ENCODE measurements around the gene THRB. TPM values are rescaled to one million over a fixed set of nuclear protein-coding genes. Genes with fewer than 3 reads are reported as not detected.

THRB gene
- total RNA-seq, 4 donors from 2014 or later: 3.7 to 11.3 (median 6.1) TPM

- DNase-seq: no peak
- H3K27ac ChIP-seq: no peak overlapping the region
- TF ChIP-seq POLR2A (IDR thresholded peaks at IDR 0.05) (no peak), CTCF (IDR thresholded peaks at IDR 0.05) (peak in 5 of 6 experiments; percentile 32 to 60 (median 51))
- no peaks in the 10 kb centered on the region for H3K36me3 ChIP-seq
- no peaks in the 10 kb centered on the region for H3K27me3 ChIP-seq
- peaks cover 0 to 8% (median 0%) of the 10 kb centered on the region in 3 donors for H3K4me1 ChIP-seq
- H3K4me3 ChIP-seq: no peak overlapping the region
- 28 to 39% methylated on average over 3 to 4 of the region's 5 CpGs for WGBS, 2 donors
- H3K9me3 ChIP-seq: no peaks in the 10 kb centered on the region
- intact Hi-C loops (cut with DNase I): no loop called here
Observed at GRCh38 chr3:24185738-24186384, 308.8 kb downstream of the THRB start.

GRCh38 chr3:24184528-24185176 is 310.0 kb downstream of the THRB start:
- DNase-seq: no peak
- Histone ChIP-seq H3K36me3 (no peaks in the 10 kb centered on the region), H3K27ac (no peak overlapping the region), H3K4me1 (peaks cover 0 to 8% (median 0%) of the 10 kb centered on the region in 3 donors), H3K4me3 (no peak overlapping the region), H3K9me3 (no peaks in the 10 kb centered on the region), H3K27me3 (no peaks in the 10 kb centered on the region)
- 78 to 81% methylated on average over 5 of the region's 5 CpGs for WGBS, 2 donors
- intact Hi-C loops (cut with DNase I): no loop called here
- TF ChIP-seq POLR2A (IDR thresholded peaks at IDR 0.05): no peak
- TF ChIP-seq CTCF (IDR thresholded peaks at IDR 0.05): no peak

GRCh38 chr3:24182756-24183155 is 311.9 kb downstream of the THRB start:
- intact Hi-C loops (cut with DNase I): no loop called here
- H3K27me3 ChIP-seq: no peaks in the 10 kb centered on the region
- H3K36me3 ChIP-seq: no peaks in the 10 kb centered on the region
- H3K4me3 ChIP-seq: no peak overlapping the region
- no peak for DNase-seq
- no peak overlapping the region for H3K27ac ChIP-seq
- H3K9me3 ChIP-seq: no peaks in the 10 kb centered on the region
- peaks cover 0 to 8% (median 0%) of the 10 kb centered on the region in 3 donors for H3K4me1 ChIP-seq
- TF ChIP-seq CTCF (IDR thresholded peaks at IDR 0.05) (no peak), POLR2A (IDR thresholded peaks at IDR 0.05) (no peak)
- WGBS, 2 donors: 82 to 97% methylated on average over 2 of the region's 2 CpGs

- no peaks in the 10 kb centered on the region for H3K36me3 ChIP-seq
- DNase-seq: no peak
- peaks cover 0 to 7% (median 0%) of the 10 kb centered on the region in 3 donors for H3K4me1 ChIP-seq
- intact Hi-C loops (cut with DNase I): no loop called here
- 85 to 95% methylated on average over 4 of the region's 4 CpGs for WGBS, 2 donors
- no peak overlapping the region for H3K27ac ChIP-seq
- no peak for TF ChIP-seq POLR2A (IDR thresholded peaks at IDR 0.05)
- no peak for TF ChIP-seq CTCF (IDR thresholded peaks at IDR 0.05)
- no peaks in the 10 kb centered on the region for H3K27me3 ChIP-seq
- no peak overlapping the region for H3K4me3 ChIP-seq
- H3K9me3 ChIP-seq: no peaks in the 10 kb centered on the region
Observed at GRCh38 chr3:24181256-24181655, 313.4 kb downstream of the THRB start.

GRCh38 chr3:24180616-24181015 is 314.0 kb downstream of the THRB start:
- DNase-seq: no peak
- Histone ChIP-seq H3K9me3 (no peaks in the 10 kb centered on the region), H3K4me1 (peaks cover 0 to 1% (median 0%) of the 10 kb centered on the region in 3 donors), H3K27me3 (no peaks in the 10 kb centered on the region), H3K36me3 (no peaks in the 10 kb centered on the region), H3K27ac (no peak overlapping the region), H3K4me3 (no peak overlapping the region)
- no peak for TF ChIP-seq CTCF (IDR thresholded peaks at IDR 0.05)
- TF ChIP-seq POLR2A (IDR thresholded peaks at IDR 0.05): no peak
- intact Hi-C loops (cut with DNase I): no loop called here
- WGBS, 2 donors: 90 to 93% methylated on average over 3 of the region's 3 CpGs

Data from esophagus squamous epithelium (tissue), 5 donors.